Suprapubic skin (tissue), 4 donors: ENCODE data around the gene MEIS1.

ENCODE experiments used
- EP300 ChIP-seq: sonication (generic); formaldehyde crosslinking; IDR thresholded peaks from one replicate; pipeline ENCODE4 v1.6.1; 2017; ENCODE audit warnings: antibody characterized with exemption
- POLR2AphosphoS5 ChIP-seq, 3 donors: sonication (generic); formaldehyde crosslinking; IDR thresholded peaks; one replicate each; pipeline ENCODE4 v1.6.1; 2017; ENCODE audit warnings: antibody characterized with exemption in 3 of 3
- TF ChIP-seq, protein P1 (sequence below), 2 donors: fragments of 200-600 bp in 1 of 2; fragments of 450-650 bp in 1 of 2; sonication (generic) in 1 of 2; IDR thresholded peaks; one replicate each; pipeline ENCODE4 v1.5.1; 2016 to 2019; ENCODE audit warnings: antibody characterized with exemption in 2 of 2, mild to moderate bottlenecking in 1 of 2, moderate library complexity in 1 of 2

DNA sequence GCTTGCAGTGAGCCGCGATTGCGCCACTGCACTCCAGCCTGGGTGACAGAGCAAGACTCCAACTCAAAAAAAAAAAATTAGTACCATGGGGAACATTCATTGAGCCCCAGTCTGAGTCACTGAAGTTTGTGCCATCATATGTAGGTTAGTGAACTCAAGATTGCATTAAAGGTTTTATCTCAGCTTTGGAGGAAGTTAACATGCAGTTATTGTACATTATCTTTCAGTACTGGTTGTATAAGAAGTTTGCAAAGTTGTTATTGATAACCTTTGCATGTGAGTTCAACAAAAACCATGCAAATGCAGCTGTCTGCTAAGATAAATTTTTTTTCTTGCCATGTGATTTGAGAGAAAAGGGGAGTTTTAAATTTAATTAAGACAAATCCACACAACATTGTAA is 95.7 kb downstream of the MEIS1 start:
- TF ChIP-seq, protein P1, sequence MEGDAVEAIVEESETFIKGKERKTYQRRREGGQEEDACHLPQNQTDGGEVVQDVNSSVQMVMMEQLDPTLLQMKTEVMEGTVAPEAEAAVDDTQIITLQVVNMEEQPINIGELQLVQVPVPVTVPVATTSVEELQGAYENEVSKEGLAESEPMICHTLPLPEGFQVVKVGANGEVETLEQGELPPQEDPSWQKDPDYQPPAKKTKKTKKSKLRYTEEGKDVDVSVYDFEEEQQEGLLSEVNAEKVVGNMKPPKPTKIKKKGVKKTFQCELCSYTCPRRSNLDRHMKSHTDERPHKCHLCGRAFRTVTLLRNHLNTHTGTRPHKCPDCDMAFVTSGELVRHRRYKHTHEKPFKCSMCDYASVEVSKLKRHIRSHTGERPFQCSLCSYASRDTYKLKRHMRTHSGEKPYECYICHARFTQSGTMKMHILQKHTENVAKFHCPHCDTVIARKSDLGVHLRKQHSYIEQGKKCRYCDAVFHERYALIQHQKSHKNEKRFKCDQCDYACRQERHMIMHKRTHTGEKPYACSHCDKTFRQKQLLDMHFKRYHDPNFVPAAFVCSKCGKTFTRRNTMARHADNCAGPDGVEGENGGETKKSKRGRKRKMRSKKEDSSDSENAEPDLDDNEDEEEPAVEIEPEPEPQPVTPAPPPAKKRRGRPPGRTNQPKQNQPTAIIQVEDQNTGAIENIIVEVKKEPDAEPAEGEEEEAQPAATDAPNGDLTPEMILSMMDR (IDR thresholded peaks at IDR 0.05) = no peak
- TF ChIP-seq EP300 (no peak), POLR2AphosphoS5 (IDR thresholded peaks at IDR 0.05) (no peak)
